Measurements from ENCODE around the gene SEL1L. TPM values are rescaled to one million over a fixed set of nuclear protein-coding genes. Genes with fewer than 3 reads are reported as not detected.
A peak's percentile ranks its signal among the peaks of the same experiment; 100 is the strongest.

The SEL1L gene
- total and polyA plus RNA-seq, 9 donors: 15.6 to 68.2 (median 44.4) TPM

DNA sequence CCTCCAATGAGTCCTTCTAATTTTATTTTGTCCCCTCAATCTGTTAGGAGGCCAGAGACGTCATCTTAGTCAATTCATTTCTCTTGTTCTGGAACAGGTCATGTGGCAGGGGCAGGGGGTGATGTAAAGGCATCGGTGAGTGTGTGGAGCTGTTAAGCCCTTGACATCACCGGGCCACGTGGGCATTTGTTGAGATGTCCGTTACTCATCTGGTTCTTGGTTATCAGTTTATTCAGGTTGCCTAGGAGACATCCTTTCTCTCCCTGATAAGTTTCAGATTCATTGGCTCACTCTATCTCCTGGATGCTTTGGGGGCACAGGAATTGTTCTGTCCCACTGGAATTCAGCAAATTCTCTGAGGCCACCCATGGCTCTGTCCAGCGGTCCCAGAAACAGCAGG, 33.6 kb upstream of the SEL1L start:
- Histone ChIP-seq H3K4me3 (no peak overlapping the region), H3K27me3 (no peaks in the 10 kb centered on the region), H3K27ac (no peak overlapping the region), H3K4me1 (ENCODE audit: insufficient read depth) (no peaks in the 10 kb centered on the region), H3K9me3 (no peaks in the 10 kb centered on the region), H3K36me3 (no peaks in the 10 kb centered on the region)
- DNase-seq: no peak
- 64 to 73% (median 68%) methylated on average over 6 of the region's 6 CpGs for WGBS, 3 donors
- TF ChIP-seq, protein P1, sequence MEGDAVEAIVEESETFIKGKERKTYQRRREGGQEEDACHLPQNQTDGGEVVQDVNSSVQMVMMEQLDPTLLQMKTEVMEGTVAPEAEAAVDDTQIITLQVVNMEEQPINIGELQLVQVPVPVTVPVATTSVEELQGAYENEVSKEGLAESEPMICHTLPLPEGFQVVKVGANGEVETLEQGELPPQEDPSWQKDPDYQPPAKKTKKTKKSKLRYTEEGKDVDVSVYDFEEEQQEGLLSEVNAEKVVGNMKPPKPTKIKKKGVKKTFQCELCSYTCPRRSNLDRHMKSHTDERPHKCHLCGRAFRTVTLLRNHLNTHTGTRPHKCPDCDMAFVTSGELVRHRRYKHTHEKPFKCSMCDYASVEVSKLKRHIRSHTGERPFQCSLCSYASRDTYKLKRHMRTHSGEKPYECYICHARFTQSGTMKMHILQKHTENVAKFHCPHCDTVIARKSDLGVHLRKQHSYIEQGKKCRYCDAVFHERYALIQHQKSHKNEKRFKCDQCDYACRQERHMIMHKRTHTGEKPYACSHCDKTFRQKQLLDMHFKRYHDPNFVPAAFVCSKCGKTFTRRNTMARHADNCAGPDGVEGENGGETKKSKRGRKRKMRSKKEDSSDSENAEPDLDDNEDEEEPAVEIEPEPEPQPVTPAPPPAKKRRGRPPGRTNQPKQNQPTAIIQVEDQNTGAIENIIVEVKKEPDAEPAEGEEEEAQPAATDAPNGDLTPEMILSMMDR (IDR thresholded peaks at IDR 0.05): no peak
- no peak for TF ChIP-seq EP300 (IDR thresholded peaks at IDR 0.05)
- no peak for TF ChIP-seq POLR2A (IDR thresholded peaks at IDR 0.05)
- intact Hi-C loops (cut with DNase I): no loop called here

- Histone ChIP-seq H3K27ac (no peak overlapping the region), H3K4me3 (no peak overlapping the region), H3K4me1 (ENCODE audit: insufficient read depth) (no peaks in the 10 kb centered on the region), H3K27me3 (no peaks in the 10 kb centered on the region), H3K9me3 (no peaks in the 10 kb centered on the region), H3K36me3 (no peaks in the 10 kb centered on the region)
- 34 to 45% (median 36%) methylated on average over 7 of the region's 7 CpGs for WGBS, 3 donors
- intact Hi-C loops (cut with DNase I): no loop called here
- DNase-seq: peak in 1 of 5 donors; percentile 31
- no peak for TF ChIP-seq EP300 (IDR thresholded peaks at IDR 0.05)
- TF ChIP-seq, protein P1 (IDR thresholded peaks at IDR 0.05): peak in 1 of 3 donors; percentile 19
These were observed 32.0 kb upstream of the SEL1L start for GRCh38 chr14:81565441-81566290.

DNA sequence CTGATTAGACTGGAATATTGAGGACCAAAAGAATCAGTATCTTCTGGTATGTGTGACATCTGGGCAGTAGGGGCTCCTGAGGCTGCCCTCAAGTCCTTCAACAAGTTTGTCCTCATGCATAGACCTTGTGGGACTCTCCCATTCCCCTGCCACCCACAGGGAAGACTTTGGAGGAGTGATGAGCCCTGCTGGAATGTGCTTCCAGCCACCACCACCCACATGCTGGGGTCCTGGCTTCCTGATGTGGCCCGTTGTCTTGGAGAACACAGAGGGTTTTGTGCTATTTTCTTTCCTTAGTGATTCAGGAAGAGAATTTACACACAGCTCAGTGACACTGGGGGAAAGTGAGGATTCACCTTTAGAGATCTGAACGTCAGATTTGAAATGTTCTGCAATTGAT, 29.2 kb upstream of the SEL1L start:
- no peaks in the 10 kb centered on the region for H3K36me3 ChIP-seq
- no peak overlapping the region for H3K4me3 ChIP-seq
- H3K4me1 ChIP-seq (ENCODE audit: insufficient read depth): no peaks in the 10 kb centered on the region
- intact Hi-C loops (cut with DNase I): no loop called here
- no peak overlapping the region for H3K27ac ChIP-seq
- DNase-seq: no peak
- no peaks in the 10 kb centered on the region for H3K27me3 ChIP-seq
- no peak for TF ChIP-seq POLR2A (IDR thresholded peaks at IDR 0.05)
- no peaks in the 10 kb centered on the region for H3K9me3 ChIP-seq
- WGBS, 3 donors: 67 to 73% (median 70%) methylated on average over 2 of the region's 2 CpGs

DNA sequence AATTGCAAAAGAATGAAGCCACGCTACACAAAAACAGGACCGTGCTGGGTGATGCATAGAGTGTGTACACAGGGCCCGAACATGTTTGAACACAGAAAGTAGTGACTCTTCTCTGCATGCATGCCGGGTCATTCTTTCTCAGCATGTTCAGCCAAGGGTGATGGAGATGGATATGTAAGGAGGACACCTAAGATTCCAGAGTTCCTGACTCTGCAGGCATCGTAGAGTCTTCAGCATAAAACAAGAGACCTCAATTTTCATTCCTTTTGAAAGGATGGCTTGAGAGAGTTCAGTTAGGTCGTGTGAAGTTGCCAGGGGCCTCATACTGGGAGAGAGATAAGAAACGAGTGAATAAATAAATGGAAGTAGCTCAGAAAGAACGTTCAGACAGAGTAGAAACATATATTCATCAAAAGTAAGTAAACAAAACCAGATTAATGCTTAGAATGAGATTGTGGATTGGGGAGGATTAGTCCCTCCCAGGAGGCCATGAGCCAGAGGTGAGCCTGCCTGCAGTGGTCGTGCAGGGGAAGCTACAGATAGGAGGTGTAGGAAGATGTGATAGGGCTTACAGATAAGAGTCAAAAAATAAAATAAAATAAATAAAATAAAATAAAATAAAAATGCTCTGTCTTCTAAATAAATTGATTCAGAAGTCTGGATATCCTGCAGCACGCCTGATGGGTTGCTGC, 27.6 kb upstream of the SEL1L start:
- no peak overlapping the region for H3K4me3 ChIP-seq
- intact Hi-C loops (cut with DNase I): no loop called here

More for the DNA sequence above, 27.6 kb upstream of the SEL1L start:
- no peak for DNase-seq
- no peaks in the 10 kb centered on the region for H3K4me1 ChIP-seq (ENCODE audit: insufficient read depth)
- H3K9me3 ChIP-seq: no peaks in the 10 kb centered on the region
- TF ChIP-seq POLR2A (IDR thresholded peaks at IDR 0.05): no peak
- no peak for TF ChIP-seq EP300 (IDR thresholded peaks at IDR 0.05)
- TF ChIP-seq, protein P1 (IDR thresholded peaks at IDR 0.05): no peak
- WGBS, 3 donors: 50 to 57% (median 52%) methylated on average over 10 of the region's 10 CpGs
- H3K27ac ChIP-seq: no peak overlapping the region
- no peaks in the 10 kb centered on the region for H3K27me3 ChIP-seq
- H3K36me3 ChIP-seq: no peaks in the 10 kb centered on the region

Data from ovary (tissue), 9 donors.